Ishikawa (cell line): ENCODE data around the gene ZMYND8.

Source experiments
- CEBPB ChIP-seq: IDR thresholded peaks from 2 replicates; pipeline ENCODE4 v1.6.1; 2012
- CREB1 ChIP-seq: IDR thresholded peaks from 2 replicates; pipeline ENCODE4 v1.6.1; 2012; ENCODE audit warnings: low read depth
- EGR1 ChIP-seq: IDR thresholded peaks from 2 replicates; pipeline ENCODE4 v1.6.1; 2012
- EP300 ChIP-seq: IDR thresholded peaks from 2 replicates; pipeline ENCODE4 v1.6.1; 2012; ENCODE audit warnings: borderline replicate concordance
- FOXM1 ChIP-seq: IDR thresholded peaks from 2 replicates; pipeline ENCODE4 v1.6.1; 2012; ENCODE audit warnings: low read depth, borderline replicate concordance
- NFIC ChIP-seq: IDR thresholded peaks from 2 replicates; pipeline ENCODE4 v1.6.1; 2012
- RAD21 ChIP-seq: IDR thresholded peaks from 2 replicates; pipeline ENCODE4 v1.6.1; 2012; ENCODE audit warnings: low read depth
- TAF1 ChIP-seq: IDR thresholded peaks from 2 replicates; pipeline ENCODE4 v1.6.1; 2012; ENCODE audit warnings: low read depth, mild to moderate bottlenecking
- TCF12 ChIP-seq: IDR thresholded peaks from 2 replicates; pipeline ENCODE4 v1.6.1; 2012; ENCODE audit warnings: low read depth
- TEAD4 ChIP-seq: IDR thresholded peaks from 2 replicates; pipeline ENCODE4 v1.6.1; 2012
- YY1 ChIP-seq: IDR thresholded peaks from 2 replicates; pipeline ENCODE4 v1.6.1; 2012; ENCODE audit warnings: low read depth
- ZBTB7A ChIP-seq: IDR thresholded peaks from 2 replicates; pipeline ENCODE4 v1.6.1; 2012; ENCODE audit warnings: low read depth
- TF ChIP-seq, protein P1 (sequence below): IDR thresholded peaks from 2 replicates; pipeline ENCODE4 v1.6.1; 2012
- TF ChIP-seq, protein P2 (sequence below): IDR thresholded peaks from 2 replicates; pipeline ENCODE4 v1.6.1; 2012
- TF ChIP-seq, protein P3 (sequence below): IDR thresholded peaks from 2 replicates; pipeline ENCODE4 v1.6.1; 2012; ENCODE audit warnings: low read depth, mild to moderate bottlenecking

The ZMYND8 gene

DNA sequence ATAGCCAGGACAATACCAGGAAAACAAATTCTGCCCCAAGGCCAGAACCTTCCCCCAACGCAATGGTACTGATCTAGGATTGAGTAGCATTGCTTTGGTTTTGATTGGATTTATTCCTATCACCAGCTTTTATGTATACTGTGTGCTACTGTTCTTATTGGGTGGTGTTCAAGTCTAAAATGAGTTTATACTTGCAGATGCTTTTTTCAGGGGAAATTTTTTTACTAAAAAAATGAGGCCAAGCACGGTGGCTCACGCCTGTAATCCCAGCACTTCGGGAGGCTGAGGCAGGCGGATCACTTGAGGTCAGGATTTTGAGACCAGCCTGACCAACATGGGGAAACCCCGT lies 116.8 kb downstream of the ZMYND8 start:
- TF ChIP-seq FOXM1 (no peak), EP300 (no peak), ZBTB7A (no peak), RAD21 (no peak), CEBPB (no peak), EGR1 (no peak), TCF12 (no peak), TAF1 (no peak), TEAD4 (no peak), YY1 (no peak), NFIC (no peak), CREB1 (no peak)
- TF ChIP-seq, protein P1, sequence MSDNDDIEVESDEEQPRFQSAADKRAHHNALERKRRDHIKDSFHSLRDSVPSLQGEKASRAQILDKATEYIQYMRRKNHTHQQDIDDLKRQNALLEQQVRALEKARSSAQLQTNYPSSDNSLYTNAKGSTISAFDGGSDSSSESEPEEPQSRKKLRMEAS, result no peak
- TF ChIP-seq, protein P2, sequence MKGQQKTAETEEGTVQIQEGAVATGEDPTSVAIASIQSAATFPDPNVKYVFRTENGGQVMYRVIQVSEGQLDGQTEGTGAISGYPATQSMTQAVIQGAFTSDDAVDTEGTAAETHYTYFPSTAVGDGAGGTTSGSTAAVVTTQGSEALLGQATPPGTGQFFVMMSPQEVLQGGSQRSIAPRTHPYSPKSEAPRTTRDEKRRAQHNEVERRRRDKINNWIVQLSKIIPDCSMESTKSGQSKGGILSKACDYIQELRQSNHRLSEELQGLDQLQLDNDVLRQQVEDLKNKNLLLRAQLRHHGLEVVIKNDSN, result no peak
- TF ChIP-seq, protein P3, sequence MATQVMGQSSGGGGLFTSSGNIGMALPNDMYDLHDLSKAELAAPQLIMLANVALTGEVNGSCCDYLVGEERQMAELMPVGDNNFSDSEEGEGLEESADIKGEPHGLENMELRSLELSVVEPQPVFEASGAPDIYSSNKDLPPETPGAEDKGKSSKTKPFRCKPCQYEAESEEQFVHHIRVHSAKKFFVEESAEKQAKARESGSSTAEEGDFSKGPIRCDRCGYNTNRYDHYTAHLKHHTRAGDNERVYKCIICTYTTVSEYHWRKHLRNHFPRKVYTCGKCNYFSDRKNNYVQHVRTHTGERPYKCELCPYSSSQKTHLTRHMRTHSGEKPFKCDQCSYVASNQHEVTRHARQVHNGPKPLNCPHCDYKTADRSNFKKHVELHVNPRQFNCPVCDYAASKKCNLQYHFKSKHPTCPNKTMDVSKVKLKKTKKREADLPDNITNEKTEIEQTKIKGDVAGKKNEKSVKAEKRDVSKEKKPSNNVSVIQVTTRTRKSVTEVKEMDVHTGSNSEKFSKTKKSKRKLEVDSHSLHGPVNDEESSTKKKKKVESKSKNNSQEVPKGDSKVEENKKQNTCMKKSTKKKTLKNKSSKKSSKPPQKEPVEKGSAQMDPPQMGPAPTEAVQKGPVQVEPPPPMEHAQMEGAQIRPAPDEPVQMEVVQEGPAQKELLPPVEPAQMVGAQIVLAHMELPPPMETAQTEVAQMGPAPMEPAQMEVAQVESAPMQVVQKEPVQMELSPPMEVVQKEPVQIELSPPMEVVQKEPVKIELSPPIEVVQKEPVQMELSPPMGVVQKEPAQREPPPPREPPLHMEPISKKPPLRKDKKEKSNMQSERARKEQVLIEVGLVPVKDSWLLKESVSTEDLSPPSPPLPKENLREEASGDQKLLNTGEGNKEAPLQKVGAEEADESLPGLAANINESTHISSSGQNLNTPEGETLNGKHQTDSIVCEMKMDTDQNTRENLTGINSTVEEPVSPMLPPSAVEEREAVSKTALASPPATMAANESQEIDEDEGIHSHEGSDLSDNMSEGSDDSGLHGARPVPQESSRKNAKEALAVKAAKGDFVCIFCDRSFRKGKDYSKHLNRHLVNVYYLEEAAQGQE, result no peak

DNA sequence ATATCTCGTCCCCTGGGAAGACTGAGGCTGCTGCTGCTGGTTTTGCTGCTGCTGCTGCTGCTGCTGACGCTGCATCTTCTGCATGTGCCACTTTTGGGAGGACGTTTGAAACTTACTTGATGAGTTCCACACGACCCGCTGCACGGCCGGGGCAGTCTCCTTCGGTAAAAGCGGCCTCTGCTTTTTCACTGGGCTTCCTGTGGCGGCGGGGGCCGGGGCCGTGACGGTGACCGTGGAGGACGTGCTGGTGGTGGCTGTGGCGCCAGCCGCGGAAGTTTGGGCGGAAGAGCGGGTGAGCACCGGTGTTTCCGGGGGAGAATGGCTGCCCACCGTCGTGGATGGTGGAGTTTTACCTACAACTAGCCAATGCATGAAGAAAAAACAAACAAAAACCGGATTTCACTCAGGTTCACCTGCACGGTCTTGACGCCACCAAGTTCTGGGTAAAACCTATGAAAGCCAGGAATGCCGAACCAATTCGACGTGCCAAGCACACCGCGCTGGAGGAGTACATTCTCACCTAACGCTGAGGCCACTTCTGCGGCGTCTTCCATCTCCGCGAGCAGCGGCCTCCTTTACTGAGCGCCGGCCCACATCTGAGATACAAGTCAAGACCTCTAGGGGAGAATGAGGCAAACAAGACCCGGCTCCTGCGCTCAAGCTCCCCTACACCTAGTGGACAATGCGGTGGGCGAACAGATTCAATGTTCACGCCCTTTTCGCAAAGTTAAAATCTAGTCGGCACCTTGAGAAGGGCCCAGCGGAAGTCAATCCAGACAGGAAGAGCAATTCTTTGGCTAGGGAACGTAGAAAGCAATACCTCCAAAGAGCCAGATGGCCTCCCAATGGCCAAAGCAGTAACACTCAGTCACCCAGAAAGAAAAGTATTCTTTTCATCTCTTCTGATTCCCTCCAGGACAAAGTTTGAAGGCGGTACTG lies 117.5 kb downstream of the ZMYND8 start:
- TF ChIP-seq, protein P1, result no peak
- TF ChIP-seq NFIC (no peak), YY1 (no peak), TAF1 (no peak), TEAD4 (no peak), FOXM1 (no peak), CREB1 (no peak), RAD21 (no peak)
- TF ChIP-seq, protein P2, result no peak
- TF ChIP-seq, protein P3, result no peak

DNA sequence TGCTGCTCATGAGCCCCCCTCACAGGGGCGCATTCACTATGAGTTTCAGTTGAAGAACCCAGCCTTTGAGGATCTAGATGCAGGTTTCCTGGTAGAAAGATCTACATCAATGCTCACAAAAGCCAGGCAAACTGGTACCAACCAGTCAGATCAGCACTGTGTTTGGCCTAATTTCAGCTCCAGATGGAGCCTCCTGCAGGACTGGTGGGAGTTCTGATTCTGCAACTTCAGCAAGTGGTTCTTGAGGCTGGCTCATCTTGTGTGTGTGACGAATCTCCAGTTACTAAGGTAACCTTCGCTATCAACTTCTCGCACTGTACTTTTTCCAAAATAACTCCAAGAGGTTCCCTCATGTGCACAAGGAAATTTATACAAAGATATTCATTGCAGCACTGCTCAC lies 118.8 kb downstream of the ZMYND8 start:
- TF ChIP-seq, protein P3, result no peak
- no peak for TF ChIP-seq TCF12

GRCh38 chr20:47236639-47236900 lies 119.9 kb downstream of the ZMYND8 start:
- TF ChIP-seq CEBPB, result no peak
- TF ChIP-seq NFIC, result no peak
- no peak for TF ChIP-seq FOXM1
- TF ChIP-seq TEAD4, result no peak
- TF ChIP-seq TAF1, result no peak
- TF ChIP-seq, protein P3, result no peak
- no peak for TF ChIP-seq ZBTB7A
- no peak for TF ChIP-seq TCF12
- no peak for TF ChIP-seq CREB1
- TF ChIP-seq EP300, result no peak
- no peak for TF ChIP-seq RAD21
- TF ChIP-seq, protein P2, result no peak
- TF ChIP-seq EGR1, result no peak
- no peak for TF ChIP-seq YY1
- TF ChIP-seq, protein P1, result no peak
